HG02840 (cell line): ENCODE data around the gene MAN2A1.
"Not testable (repeated sequence)": the region's sequence is repeated elsewhere in the genome, so short reads cannot be mapped to it uniquely, and the experiment has no call there.

Experiments
- ATAC-seq: cut with Tn5 transposase; IDR thresholded peaks from one replicate; pipeline ENCODE4 v1.9.1; 2021; ENCODE audit warnings: mild to moderate bottlenecking, moderate library complexity, moderate number of reproducible peaks; ENCODE audit not compliant: unreplicated experiment, low FRiP score

MAN2A1 gene

DNA sequence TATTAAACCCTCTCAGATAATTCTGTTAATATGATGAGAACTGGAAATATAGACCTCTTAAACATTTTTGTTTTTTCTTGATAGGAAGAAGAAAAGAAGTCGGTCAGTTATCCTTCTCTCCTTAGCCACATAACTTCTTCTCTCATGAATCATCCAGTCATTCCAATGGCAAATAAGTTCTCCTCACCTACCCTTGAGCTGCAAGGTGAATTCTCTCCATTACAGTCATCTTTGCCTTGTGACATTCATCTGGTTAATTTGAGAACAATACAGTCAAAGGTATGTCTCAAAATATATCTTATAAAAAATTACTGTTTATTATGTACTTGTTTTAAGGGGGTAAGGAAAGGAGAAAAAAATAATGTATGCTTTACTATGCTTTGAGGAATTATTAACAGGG is 165.3 kb downstream of the MAN2A1 start:
- no peak for ATAC-seq

DNA sequence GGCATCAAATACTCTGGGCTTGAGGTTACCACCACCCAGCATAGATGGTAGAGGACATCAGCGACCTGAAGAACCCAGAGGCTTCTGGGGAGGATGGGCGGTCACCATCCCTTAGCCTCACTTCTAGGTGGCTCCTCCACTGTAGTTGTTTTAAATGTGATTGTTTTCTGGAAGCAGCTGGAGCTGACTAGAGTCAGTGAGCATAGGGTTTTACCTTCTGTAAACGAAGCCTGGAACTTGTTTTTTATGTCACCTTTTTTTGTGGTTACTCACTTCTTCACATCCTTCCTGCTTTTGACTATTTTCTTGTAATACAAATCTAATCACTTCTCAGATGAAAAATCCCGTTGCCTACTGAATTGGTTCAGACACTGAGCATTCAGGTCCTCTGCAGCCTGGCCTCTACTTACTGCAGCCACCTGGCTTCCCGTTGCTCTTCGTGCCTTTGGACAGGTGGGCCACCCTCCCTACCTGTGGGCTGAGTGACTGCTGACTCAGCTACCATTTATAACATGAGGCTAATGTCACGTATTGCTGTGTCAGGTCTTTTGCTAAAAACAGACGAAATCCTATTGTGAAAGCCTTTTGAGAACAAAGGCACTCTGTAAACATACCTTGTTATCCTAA is 167.8 kb downstream of the MAN2A1 start:
- no peak for ATAC-seq

DNA sequence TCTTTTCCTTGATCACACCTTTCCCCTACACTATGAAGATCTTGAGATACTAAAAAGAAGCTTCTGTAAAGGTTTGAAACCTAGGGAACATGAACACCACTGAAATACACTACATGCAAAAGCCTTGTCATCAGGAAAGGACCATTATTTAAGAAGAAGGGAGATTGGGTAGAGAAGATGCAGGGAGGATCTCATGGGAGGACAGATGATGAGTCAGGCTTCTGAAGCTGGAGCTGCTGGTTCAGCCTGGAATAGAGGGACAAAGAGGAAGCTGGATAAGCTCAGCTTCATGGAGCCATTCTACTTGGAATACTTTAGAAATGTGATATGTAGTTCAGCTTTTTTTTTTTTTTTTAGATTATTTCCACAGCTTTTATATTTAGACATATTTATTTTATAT is 169.8 kb downstream of the MAN2A1 start:
- ATAC-seq = no peak

DNA sequence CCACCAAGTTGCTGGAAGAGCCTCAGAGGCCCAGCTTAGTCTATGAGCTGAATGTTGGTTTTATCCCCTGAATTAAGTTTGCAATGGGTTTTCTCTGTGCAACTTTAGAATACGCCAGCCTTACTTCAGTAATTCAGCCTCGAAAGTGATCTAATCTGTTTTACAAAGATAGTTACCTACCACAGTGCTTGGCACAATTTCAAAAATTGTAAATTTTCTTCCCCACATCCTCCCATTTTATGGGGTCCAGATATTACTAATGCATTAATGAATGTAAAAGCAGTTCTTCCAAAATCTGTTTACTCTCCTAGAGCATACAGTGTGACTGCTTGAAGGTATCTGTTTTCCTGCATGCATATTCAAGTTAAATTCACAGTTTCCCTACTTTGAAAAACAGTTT is 172.6 kb downstream of the MAN2A1 start:
- ATAC-seq = no peak

DNA sequence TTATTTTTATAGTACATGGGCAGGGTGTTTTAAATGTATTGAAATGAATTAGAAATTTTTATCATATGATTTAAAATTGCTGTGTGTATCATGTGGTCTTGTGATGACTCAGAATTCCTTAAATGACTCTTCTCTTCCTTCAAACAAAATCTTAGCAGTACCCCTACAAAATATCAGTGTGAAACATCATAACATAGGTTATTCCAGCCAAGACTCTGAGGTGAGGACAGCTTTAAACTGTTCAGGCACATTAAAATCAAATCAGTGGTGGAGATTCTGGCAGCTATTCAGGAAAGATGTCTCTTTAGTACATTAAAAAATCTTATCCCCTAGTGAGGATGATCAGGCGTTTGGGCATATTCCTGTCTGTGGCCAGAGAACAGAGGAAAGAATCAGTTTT is 174.0 kb downstream of the MAN2A1 start:
- no peak for ATAC-seq

DNA sequence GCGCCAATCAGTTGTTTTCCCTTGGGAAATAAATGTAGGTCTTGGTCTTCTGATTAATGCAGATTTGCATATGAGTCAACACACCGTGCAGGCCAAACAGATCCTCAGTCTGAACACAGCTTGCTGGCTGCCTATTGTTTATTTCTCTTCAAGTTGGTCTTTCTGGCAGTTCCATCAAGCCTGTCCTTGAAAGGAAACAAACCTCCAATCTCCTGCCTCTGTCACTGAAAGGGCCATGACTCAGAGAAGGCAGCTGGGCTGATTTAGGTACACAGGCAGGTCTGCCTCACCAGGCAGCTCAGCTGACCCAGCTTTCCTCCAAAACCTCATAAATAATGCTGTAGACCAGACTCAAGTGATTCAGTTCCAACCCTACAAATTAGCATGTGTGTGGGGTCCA is 175.9 kb downstream of the MAN2A1 start:
- ATAC-seq = no peak

DNA sequence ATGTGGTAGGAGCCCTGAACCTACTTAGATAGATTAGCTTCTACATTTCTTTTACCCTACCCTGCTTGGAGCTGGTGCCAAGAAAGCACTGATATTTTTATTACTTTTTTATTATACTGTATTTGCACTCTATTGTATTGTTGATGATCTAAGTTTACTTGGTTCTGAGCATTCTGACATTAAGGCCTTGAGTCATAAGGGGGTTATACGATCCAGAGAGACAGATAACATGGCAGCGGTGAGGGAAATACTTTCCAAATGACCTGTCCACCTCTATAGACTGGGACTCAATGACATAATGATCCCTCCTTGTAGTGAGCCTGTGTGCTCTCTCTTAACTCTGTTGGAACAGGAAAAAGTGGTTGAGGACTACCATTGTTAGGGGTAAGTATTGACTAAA is 176.3 kb downstream of the MAN2A1 start:
- no peak for ATAC-seq

DNA sequence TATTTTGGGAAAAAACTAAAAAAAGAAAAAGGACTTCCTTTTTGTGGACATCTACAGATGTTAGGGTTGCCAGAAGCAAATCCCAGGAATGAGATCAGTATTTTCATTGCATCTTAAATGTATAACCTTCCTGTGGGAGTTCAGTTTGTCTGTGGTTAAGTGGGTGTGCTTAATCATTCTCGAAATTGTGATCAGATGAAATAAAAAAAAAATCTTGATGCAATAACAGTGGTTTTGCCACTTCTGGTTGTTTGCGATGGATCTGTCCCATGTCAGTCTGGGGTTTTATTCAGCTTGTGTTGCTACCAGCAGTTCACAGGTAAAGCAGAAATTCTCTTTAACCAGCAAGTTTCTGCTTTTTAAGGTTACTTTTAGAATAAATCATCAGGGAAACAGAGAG is 179.0 kb downstream of the MAN2A1 start:
- no peak for ATAC-seq

DNA sequence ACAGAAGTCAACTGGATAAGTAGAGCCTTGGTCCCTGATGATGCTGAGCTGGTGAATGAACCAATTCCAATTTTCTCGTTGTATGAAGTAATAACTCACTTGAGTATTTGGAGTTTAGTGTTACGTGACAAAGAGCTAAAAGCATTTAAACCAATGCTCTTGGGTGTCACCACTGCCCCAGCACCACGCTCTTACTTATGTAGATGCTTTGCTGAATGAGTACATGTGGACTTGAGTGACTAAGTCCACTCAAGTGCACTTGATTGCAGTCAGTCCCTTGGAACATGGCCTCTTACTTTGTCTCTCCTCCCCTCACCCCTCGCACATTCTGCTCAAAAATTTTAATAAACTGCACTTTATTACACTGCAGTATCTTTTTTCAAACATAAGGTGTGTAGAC is 184.0 kb downstream of the MAN2A1 start:
- ATAC-seq = no peak

DNA sequence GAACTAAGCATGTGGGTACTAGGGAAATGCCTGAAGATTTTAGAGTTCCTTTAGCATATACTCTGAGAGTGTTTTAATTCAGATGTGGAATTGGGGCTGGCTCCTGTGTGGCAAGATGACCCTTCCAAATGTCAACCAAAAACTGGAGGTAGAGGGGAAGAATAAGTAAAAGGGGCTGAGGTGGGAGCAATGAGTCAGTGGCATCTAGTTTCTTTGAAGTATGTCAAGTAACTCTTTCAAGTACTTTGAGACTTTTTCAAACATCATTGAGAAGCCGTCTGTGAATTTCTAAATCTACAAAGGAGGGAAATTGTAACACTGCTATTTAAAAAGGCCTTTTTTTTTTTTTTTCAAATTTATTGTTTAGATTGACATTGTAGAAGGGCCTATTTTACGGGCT is 184.4 kb downstream of the MAN2A1 start:
- ATAC-seq = no peak

DNA sequence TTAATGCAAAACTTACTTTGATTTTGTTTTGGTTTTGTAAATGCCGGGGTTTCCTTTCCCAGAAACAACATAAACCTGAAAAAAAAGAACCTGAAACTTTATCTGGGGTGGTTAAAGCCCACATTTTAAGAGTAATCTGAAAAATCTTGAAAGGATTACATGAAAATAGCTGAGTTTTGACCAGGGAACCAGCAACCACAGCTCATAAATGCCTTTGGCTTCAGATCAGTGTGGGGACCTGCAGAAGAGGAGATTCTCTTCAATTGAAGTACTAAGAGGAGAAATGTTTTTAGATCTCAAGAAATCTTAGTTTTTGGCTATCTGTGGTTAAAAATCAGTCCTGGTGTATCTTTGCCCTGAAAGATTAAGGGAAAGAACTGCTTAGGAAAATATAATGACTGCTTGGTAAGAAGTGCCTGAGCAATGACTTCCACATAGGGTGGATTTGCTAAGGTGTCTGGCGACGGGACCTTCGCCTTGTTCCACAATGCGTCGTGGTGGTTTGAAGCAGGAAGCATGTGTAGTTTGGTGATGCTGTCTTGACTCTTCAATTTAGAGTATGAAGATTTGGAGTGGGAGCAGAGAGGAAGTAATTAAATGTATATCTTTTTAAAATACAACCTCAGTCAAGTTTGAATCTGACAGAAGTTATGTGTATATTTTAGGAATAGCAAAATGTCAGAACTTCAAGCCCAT is 186.5 kb downstream of the MAN2A1 start:
- ATAC-seq = no peak

DNA sequence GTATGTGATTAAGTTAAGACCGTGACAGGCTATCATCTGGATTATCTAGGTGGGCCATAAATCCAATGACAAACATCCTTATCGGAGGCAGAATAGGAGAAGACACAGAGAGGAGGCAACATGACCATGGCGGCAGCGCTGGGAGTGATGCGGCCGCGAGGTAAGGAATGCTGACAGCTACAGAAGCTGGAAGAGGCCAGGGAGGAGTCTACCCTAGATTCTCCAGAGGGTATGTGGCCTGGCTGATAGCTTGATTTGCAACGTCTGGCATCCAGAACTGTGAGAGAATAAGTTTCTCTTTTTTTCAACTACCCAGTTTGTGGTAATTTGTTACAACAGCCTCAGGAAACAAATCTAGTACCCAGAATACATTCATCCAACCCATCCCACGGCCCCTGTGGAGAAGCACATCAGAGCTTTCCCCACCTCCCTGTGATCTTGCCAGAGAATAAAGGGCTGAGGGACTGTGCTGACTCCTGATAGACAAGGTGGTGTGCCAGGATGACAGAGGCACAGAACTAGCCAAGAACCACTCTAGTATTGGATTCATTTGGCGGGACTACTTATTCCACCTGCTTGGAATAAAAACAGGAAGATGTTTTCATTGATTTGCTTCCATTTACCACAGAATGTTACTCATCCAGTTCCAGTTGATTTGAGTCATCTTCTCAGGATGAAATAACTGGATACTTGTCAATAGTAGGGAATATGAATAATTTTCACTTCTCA is 187.4 kb downstream of the MAN2A1 start:
- no peak for ATAC-seq

DNA sequence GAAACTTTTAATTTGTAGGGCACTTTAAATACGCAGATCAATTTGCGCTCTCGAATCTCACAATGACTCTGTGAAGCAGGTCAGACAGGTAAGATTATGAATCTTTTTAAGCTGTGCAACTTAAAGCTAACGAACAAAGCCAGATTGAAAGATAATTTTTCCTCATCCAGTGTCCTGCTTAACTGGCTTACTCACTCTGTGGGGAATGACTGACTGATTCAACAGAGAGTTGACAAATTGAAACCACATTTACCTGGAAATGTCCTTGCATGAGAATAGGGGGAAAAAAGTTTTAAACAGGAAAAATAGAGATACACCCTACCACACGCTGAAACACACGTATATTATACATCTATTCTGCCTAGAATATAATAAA is 187.9 kb downstream of the MAN2A1 start:
- ATAC-seq = no peak

DNA sequence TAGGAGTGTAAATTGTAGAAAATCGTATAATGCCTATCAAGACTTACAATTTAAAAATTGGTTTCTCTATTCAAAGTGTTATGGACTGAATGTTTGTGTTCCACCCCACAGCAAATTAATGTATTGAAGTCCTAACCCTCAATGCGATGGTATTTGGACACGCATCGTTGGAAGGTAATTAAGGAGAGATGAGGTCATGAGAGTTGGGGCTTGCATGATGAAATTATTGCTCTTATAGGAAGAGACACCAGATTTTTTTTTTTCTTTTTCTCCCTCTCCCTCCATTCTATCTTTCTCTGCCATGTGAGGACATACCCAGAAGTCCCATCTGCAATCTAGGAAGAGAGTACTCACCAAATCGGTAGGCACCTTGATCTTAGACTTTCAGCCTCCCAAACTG is 189.2 kb downstream of the MAN2A1 start:
- ATAC-seq = no peak

DNA sequence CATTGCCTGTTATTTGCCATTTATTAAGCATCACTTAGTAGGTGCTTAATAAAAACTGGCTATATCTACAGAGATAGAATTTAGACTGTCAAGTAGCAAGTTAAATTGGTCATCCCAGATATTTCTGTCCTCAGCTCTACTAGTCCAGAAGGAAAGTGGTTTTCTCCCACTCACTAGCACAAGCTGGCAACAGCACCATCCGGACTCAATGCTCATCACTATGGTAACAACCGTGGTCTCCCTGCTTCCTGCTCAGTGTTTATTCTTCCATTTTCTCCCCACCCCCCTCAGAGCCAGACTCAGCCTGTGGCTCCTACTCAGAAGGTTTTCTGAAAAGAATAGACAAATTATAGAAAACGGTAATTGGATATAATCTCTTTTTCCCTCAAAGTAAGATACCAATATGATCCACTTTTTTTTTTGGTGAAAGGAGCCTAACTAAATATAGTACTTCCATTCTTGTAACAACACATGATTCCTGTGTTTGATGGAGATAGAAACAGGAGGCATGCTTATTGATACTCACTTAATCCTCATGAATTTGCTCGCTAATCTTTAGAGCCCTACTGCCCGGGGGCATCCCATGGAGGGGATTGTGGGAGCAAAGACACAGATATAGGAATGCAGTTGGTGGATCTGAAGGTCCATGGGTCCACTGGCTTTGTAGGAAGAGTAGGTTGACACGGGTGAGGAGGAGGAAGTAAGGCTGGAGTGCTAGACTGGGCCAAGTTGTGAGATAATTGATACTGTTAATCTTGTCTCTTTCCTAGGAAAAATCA is 191.4 kb downstream of the MAN2A1 start:
- no peak for ATAC-seq

DNA sequence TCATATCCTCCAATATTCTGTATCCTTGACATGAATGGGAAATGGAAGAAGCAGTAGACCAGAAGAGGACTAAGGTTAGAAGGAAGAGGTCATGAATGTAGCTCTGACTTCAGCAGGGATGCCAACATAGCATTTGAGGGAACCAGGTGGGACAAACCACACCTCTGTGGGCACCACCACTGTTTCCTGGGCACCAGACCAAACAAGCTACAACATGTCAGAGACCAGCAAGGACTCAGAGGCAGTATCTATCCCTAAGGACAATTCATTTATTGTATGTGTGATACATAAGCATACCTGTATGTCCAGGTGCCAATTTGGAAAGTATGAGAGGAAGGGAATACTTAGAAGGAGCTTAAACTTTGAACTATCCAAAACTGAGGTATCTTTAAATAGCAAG is 192.8 kb downstream of the MAN2A1 start:
- no peak for ATAC-seq

DNA sequence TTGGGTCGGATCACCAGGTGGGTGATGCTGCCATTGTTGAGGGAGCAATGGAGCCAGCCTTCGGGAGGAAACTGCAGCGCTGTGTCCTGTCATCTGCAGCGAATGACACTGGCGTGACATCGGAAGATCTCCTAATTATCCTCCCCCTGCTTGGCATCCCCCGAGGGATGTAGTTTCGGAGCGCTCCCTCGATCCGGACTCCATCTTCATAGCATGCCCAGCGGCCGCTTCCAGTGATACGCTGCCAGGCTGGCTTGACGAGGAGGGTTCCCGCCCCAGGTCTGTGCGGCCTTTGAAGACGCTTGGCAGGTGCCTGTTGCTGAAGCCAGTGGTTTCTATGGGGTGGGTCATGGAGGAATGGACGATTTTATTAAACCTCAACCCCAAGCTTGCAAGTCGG is 194.9 kb downstream of the MAN2A1 start:
- no peak for ATAC-seq

DNA sequence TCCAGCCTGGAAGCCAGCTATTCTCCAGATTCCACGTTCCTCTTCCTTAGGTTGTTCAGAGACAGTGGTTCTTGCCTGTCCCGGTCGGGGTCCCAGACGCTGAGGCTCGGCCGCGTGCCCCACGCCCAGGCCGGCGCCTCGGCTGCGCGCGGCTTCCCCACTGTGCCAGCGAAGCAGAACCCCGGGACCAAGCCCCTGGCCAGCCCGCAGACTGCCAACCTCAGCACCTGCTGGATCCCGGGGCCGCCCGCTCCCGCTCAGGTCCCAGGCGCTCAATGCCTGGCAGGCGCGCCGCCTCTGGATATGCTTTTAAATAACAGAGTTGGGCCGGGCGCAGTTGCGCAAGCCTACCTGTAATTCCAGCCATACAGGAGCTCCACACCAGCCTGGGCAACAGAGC is 195.5 kb downstream of the MAN2A1 start:
- no peak for ATAC-seq

DNA sequence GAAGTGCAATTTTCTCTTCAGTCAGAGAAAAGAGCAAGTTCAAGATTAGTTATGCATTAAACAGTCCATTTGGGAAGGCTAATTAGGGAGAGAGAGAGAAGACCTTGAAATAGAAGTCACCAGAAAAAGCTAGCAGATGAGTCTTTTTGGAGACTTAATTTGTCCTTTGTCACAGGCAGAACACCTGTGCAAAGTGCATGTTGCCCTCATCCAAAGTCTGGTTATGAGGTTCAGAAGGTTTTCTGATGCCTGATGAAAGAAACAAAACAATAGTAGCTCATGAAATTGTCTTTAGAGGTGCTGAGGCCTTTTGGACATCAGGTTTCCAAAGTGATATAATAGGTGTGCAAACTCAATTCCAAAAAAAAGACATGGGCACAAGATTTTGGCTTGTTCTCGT is 199.3 kb downstream of the MAN2A1 start:
- no peak for ATAC-seq

DNA sequence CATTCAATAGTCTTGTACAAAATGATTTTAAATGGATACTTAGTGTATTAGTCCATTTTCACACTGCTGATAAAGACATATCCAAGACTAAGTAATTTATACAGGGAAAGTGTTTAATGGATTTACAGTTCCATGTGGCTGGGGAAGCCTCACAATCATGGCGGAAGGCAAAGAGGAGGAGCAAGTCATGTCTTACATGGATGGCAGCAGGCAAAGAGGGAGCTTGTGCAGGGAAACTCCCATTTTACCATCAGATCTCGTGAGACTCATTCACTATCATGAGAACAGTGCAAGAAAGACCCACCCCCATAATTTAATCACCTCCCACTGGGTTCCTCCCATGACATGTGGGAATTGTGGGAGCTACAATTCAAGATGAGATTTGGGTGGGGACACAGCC is 203.5 kb downstream of the MAN2A1 start:
- not testable (repeated sequence) for ATAC-seq
